DMS 273 (cell line): Measurements from ENCODE around the gene EXOSC5.

Source experiments
- DNase-seq: peaks from one replicate; lab custom pipeline; 2025; ENCODE audit not compliant: unreplicated experiment; lab: John Stamatoyannopoulos, UW

Gene EXOSC5

GRCh38 chr19:41426952-41427646 lies 29.9 kb upstream of the EXOSC5 start, which contains the start of gene B3GNT8:
TSS of gene B3GNT8 (minus strand) at chr19:41427374. CDS start at chr19:41426778, 596 bp downstream.
- DNase-seq, result peak; percentile 94

GRCh38 chr19:41426116-41426841 lies 29.1 kb upstream of the EXOSC5 start:
- no peak for DNase-seq

GRCh38 chr19:41425174-41426115 lies 28.3 kb upstream of the EXOSC5 start:
- no peak for DNase-seq

- no peak for DNase-seq
These were observed 27.4 kb upstream of the EXOSC5 start for GRCh38 chr19:41424335-41425173.

- no peak for DNase-seq
These were observed 25.8 kb upstream of the EXOSC5 start for GRCh38 chr19:41422955-41423354.

- DNase-seq, result no peak
These were observed 25.3 kb upstream of the EXOSC5 start for GRCh38 chr19:41422456-41422855.

- no peak for DNase-seq
These were observed 24.8 kb upstream of the EXOSC5 start for GRCh38 chr19:41421973-41422372.

GRCh38 chr19:41421314-41421713 lies 24.2 kb upstream of the EXOSC5 start:
- DNase-seq, result no peak

- no peak for DNase-seq
These were observed 23.1 kb upstream of the EXOSC5 start for GRCh38 chr19:41420101-41420880.

GRCh38 chr19:41416194-41416674 lies 19.1 kb upstream of the EXOSC5 start:
- no peak for DNase-seq

GRCh38 chr19:41415154-41415571 lies 18.0 kb upstream of the EXOSC5 start:
- peak; percentile 30 for DNase-seq

GRCh38 chr19:41414461-41414860 lies 17.3 kb upstream of the EXOSC5 start:
- no peak for DNase-seq

- DNase-seq, result no peak
These were observed 16.8 kb upstream of the EXOSC5 start for GRCh38 chr19:41413947-41414346.

- no peak for DNase-seq
These were observed 15.8 kb upstream of the EXOSC5 start for GRCh38 chr19:41412953-41413352.

- DNase-seq, result no peak
These were observed 14.8 kb upstream of the EXOSC5 start for GRCh38 chr19:41411968-41412265.

- DNase-seq, result no peak
These were observed 14.2 kb upstream of the EXOSC5 start for GRCh38 chr19:41411100-41411967.

GRCh38 chr19:41410336-41411054 lies 13.3 kb upstream of the EXOSC5 start:
- DNase-seq, result no peak

- DNase-seq, result no peak
These were observed 12.1 kb upstream of the EXOSC5 start for GRCh38 chr19:41409288-41409687.
